Activated T-helper 17 cell treated with anti-CD3 and anti-CD28 coated beads, Interleukin-2, amount 50 U/mL, for 72 hours (primary cell): ENCODE results near the gene CNIH3. TPM values are rescaled to one million over a fixed set of nuclear protein-coding genes. Genes with fewer than 3 reads are reported as not detected.
A peak's percentile ranks its signal among the peaks of the same experiment; 100 is the strongest.

Experiments used
- ATAC-seq: fragments of 150-1000 bp; cut with Tn5 transposase; replicated peaks from 2 replicates; pipeline ENCODE4 v1.10.0; 2021; ENCODE audit warnings: mild to moderate bottlenecking, moderate library complexity
- H3K27ac Mint-ChIP-seq: one replicate; pipeline ENCODE4 v1.8.0; 2022; ENCODE audit warnings: mixed read lengths
- H3K27me3 Mint-ChIP-seq: one replicate; pipeline ENCODE4 v1.8.0; 2022; ENCODE audit warnings: mixed read lengths
- H3K36me3 Mint-ChIP-seq: one replicate; pipeline ENCODE4 v1.8.0; 2022; ENCODE audit warnings: low read depth, mild to moderate bottlenecking, mixed read lengths
- H3K4me1 Mint-ChIP-seq: one replicate; pipeline ENCODE4 v1.8.0; 2022; ENCODE audit warnings: mixed read lengths
- H3K4me3 Mint-ChIP-seq: one replicate; pipeline ENCODE4 v1.8.0; 2022; ENCODE audit warnings: mild to moderate bottlenecking, mixed read lengths
- H3K9me3 Mint-ChIP-seq: one replicate; pipeline ENCODE4 v1.8.0; 2022; ENCODE audit warnings: mixed read lengths
- total RNA-seq, 2 donors: library from RNA; stranded (reverse); gene quantifications; one replicate each; pipeline ENCODE4 v1.2.3, GENCODE V29; 2022

CNIH3 gene
- total RNA-seq, 2 donors from 2014 or later, result 1.4 to 3.0 TPM

- H3K4me3 Mint-ChIP-seq, result no peak overlapping the region
- ATAC-seq, result no peak
- H3K4me1 Mint-ChIP-seq, result no peaks in the 10 kb centered on the region
- H3K27me3 Mint-ChIP-seq, result peaks cover 18% of the 10 kb centered on the region
- H3K36me3 Mint-ChIP-seq, result no peaks in the 10 kb centered on the region
- H3K27ac Mint-ChIP-seq, result no peak overlapping the region
- no peaks in the 10 kb centered on the region for H3K9me3 Mint-ChIP-seq
Measured at GRCh38 chr1:224722838-224723237, 106.7 kb downstream of the CNIH3 start.

- Mint-ChIP-seq H3K4me3 (no peak overlapping the region), H3K27ac (no peak overlapping the region), H3K4me1 (no peaks in the 10 kb centered on the region), H3K27me3 (peaks cover 10% of the 10 kb centered on the region), H3K36me3 (no peaks in the 10 kb centered on the region), H3K9me3 (no peaks in the 10 kb centered on the region)
- ATAC-seq, result no peak
Measured at GRCh38 chr1:224724566-224724965, 108.4 kb downstream of the CNIH3 start.

- Mint-ChIP-seq H3K36me3 (no peaks in the 10 kb centered on the region), H3K4me1 (no peaks in the 10 kb centered on the region), H3K4me3 (no peak overlapping the region), H3K9me3 (no peaks in the 10 kb centered on the region), H3K27ac (no peak overlapping the region), H3K27me3 (peaks cover 3% of the 10 kb centered on the region)
- ATAC-seq, result no peak
Measured at GRCh38 chr1:224726441-224727182, 110.5 kb downstream of the CNIH3 start.

GRCh38 chr1:224727351-224728289 is 111.5 kb downstream of the CNIH3 start:
- no peaks in the 10 kb centered on the region for H3K36me3 Mint-ChIP-seq
- no peaks in the 10 kb centered on the region for H3K9me3 Mint-ChIP-seq
- peaks cover 3% of the 10 kb centered on the region for H3K27me3 Mint-ChIP-seq
- H3K4me3 Mint-ChIP-seq, result no peak overlapping the region
- ATAC-seq, result no peak
- H3K27ac Mint-ChIP-seq, result no peak overlapping the region
- peaks cover 6% of the 10 kb centered on the region for H3K4me1 Mint-ChIP-seq

GRCh38 chr1:224730540-224730939 is 114.4 kb downstream of the CNIH3 start:
- Mint-ChIP-seq H3K27me3 (peaks cover 3% of the 10 kb centered on the region), H3K4me3 (no peak overlapping the region), H3K9me3 (no peaks in the 10 kb centered on the region), H3K4me1 (peaks cover 6% of the 10 kb centered on the region), H3K36me3 (no peaks in the 10 kb centered on the region), H3K27ac (no peak overlapping the region)
- no peak for ATAC-seq

DNA sequence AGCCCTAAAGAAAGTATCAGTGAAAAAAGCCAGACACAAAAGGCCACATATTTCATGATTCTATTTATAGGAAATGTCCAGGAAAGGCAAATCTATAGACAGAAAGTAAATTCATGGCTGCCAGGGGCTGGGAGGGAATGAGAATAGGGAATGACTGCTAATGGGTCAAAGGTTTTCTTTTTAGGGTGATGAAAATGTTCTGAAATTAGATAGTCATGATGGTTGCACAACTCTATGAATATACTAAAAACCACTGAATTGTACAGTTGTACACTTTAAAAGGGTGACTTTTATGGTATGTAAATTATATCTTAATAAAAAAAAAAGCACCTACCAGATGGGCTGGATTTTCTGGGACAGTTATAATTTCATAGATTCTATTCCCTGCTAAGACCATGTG is 114.8 kb downstream of the CNIH3 start:
- ATAC-seq, result no peak
- H3K27me3 Mint-ChIP-seq, result peaks cover 3% of the 10 kb centered on the region
- no peak overlapping the region for H3K27ac Mint-ChIP-seq
- H3K9me3 Mint-ChIP-seq, result no peaks in the 10 kb centered on the region
- H3K4me1 Mint-ChIP-seq, result peaks cover 6% of the 10 kb centered on the region
- no peaks in the 10 kb centered on the region for H3K36me3 Mint-ChIP-seq
- H3K4me3 Mint-ChIP-seq, result no peak overlapping the region

DNA sequence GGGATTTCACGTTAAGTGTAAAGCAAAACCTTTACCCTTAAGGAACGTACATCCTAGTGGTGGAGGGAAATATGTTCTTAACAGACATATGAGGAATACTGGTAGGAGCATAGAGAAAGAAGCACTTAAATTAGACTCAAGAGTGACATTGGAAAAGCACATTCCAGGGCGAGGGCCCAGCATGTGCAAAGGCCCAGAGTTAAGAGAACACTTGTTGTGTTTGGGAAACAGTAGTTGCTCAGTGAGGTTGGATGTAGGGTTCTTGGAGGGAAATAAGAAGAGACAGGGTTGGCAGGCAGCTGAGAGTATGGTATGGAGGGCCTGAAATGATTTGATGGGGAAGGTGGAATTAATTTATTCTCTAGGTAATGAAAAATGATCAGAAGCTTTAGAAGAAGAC is 115.5 kb downstream of the CNIH3 start:
- no peak overlapping the region for H3K4me3 Mint-ChIP-seq
- no peaks in the 10 kb centered on the region for H3K9me3 Mint-ChIP-seq
- no peak for ATAC-seq
- H3K27me3 Mint-ChIP-seq, result peaks cover 3% of the 10 kb centered on the region
- H3K4me1 Mint-ChIP-seq, result peaks cover 6% of the 10 kb centered on the region
- no peaks in the 10 kb centered on the region for H3K36me3 Mint-ChIP-seq
- H3K27ac Mint-ChIP-seq, result peak overlapping the region; percentile 34

DNA sequence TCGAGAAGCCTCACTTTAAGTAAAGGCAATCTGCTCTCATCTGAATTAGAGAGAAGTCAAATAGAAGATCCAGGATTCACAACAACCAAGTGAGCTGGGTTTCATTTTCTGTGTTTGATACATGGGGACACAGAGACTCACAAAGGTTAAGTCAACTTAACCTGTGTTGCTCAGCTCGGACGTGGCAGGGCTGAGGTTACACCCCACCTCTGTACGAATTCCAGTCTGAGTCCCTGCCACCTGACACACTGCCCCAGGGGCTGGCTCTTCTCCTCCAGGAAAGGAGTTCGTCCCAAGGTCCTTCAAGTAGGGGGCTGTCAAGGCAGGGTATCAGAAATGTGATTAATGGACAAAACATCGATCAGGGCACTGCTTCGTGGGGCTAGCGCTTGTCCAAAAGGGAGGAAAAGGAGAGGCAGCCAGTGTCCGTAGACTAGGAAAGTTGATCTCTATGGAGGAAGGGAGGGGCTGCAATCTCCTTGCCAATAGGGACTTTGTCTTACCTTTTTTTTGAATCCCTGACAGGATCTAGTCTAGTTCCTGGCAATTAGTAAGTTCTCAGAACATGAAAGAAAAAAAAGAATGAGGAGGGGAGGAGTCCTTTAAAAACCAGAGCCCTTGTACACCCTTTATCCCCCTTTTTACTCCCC is 116.4 kb downstream of the CNIH3 start:
- H3K27ac Mint-ChIP-seq, result peak overlapping the region; percentile 71

GRCh38 chr1:224733027-224733911 is 117.2 kb downstream of the CNIH3 start:
- Mint-ChIP-seq H3K9me3 (no peaks in the 10 kb centered on the region), H3K4me1 (peaks cover 6% of the 10 kb centered on the region), H3K4me3 (no peak overlapping the region), H3K27me3 (peaks cover 3% of the 10 kb centered on the region), H3K36me3 (no peaks in the 10 kb centered on the region), H3K27ac (peak overlapping the region; percentile 71)
- peak; percentile 73 for ATAC-seq

More for the DNA sequence above, 116.4 kb downstream of the CNIH3 start:
- H3K27me3 Mint-ChIP-seq, result peaks cover 3% of the 10 kb centered on the region
- no peak overlapping the region for H3K4me3 Mint-ChIP-seq
- H3K36me3 Mint-ChIP-seq, result no peaks in the 10 kb centered on the region
- H3K4me1 Mint-ChIP-seq, result peaks cover 6% of the 10 kb centered on the region
- H3K9me3 Mint-ChIP-seq, result no peaks in the 10 kb centered on the region
- ATAC-seq, result no peak

DNA sequence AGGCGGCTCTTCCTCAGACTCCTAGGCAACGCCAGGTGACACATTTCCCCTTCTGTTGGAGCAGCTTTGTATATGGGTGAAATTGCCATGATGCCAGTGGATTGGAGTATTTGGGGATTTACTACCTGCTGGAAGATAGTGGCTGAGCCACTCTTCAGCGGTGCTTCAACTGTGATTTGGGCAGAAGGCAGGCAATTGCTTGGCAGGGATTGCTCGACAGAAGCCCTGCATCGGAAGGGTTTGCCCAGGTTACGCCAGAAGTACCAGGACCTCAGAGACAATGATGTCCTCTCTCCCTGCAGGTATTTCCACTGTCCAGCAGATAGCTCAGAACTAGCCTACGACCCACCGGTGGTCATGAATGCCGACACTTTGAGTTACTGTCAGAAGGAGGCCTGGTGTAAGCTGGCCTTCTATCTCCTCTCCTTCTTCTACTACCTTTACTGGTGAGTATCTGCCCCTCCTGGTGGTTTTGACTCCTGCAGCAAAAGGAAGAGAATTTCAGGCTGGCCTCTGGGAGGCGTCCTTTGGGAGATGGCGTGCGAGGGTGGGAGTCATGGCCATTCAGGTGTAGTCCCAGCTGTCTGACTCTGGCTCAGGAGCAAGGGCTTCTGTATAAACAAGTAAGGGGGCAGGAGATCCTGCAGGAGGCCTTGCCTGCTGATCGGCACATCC is 118.3 kb downstream of the CNIH3 start:
- Mint-ChIP-seq H3K27me3 (no peaks in the 10 kb centered on the region), H3K4me1 (peaks cover 6% of the 10 kb centered on the region), H3K36me3 (no peaks in the 10 kb centered on the region), H3K9me3 (no peaks in the 10 kb centered on the region), H3K4me3 (no peak overlapping the region), H3K27ac (no peak overlapping the region)
- no peak for ATAC-seq

DNA sequence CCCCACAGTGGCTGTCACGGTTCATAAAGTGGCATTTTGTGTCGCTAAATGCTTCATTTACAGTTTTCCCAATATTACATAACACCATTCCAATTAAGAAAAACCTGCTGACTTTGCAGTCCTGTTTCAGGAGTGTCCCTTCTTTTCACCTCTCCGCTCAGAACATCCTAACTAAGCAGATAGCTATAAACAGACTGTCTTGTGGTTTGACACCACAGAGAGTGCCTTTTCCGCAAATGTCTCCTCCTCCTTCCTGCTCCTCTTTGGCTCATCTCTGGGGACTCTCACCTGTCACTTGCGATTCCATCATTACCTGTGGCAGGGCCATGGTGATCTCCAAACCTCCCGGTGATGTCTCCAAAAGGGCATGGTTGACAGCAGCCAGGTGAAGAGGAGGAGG is 119.0 kb downstream of the CNIH3 start:
- H3K27ac Mint-ChIP-seq, result no peak overlapping the region
- H3K36me3 Mint-ChIP-seq, result no peaks in the 10 kb centered on the region
- H3K9me3 Mint-ChIP-seq, result no peaks in the 10 kb centered on the region
- H3K27me3 Mint-ChIP-seq, result no peaks in the 10 kb centered on the region
- peak; percentile 46 for ATAC-seq
- H3K4me1 Mint-ChIP-seq, result peaks cover 6% of the 10 kb centered on the region
- peak overlapping the region; percentile 21 for H3K4me3 Mint-ChIP-seq

- Mint-ChIP-seq H3K36me3 (no peaks in the 10 kb centered on the region), H3K4me3 (no peak overlapping the region), H3K27ac (no peak overlapping the region), H3K27me3 (no peaks in the 10 kb centered on the region), H3K9me3 (no peaks in the 10 kb centered on the region), H3K4me1 (peaks cover 4% of the 10 kb centered on the region)
- peak; percentile 25 for ATAC-seq
Measured at GRCh38 chr1:224736619-224737352, 120.7 kb downstream of the CNIH3 start.

- Mint-ChIP-seq H3K9me3 (no peaks in the 10 kb centered on the region), H3K27ac (no peak overlapping the region), H3K4me1 (no peaks in the 10 kb centered on the region), H3K4me3 (no peak overlapping the region), H3K36me3 (no peaks in the 10 kb centered on the region), H3K27me3 (no peaks in the 10 kb centered on the region)
- no peak for ATAC-seq
Measured at GRCh38 chr1:224737353-224737727, 121.2 kb downstream of the CNIH3 start.
